ENCODE data around the gene NMT2. TPM values are rescaled to one million over a fixed set of nuclear protein-coding genes. Genes with fewer than 3 reads are reported as not detected.

NMT2 gene
- total RNA-seq, 1 experiment from 2014 or later = 51.2 TPM

- DNase-seq (ENCODE audit: low read depth) = no peak
Measured at GRCh38 chr10:15092855-15093408, 75.6 kb downstream of the NMT2 start.

- DNase-seq (ENCODE audit: low read depth) = no peak
Measured at GRCh38 chr10:15091418-15091817, 77.1 kb downstream of the NMT2 start.

- peak; percentile 75 for DNase-seq (ENCODE audit: low read depth)
Measured at GRCh38 chr10:15088428-15089261, 79.8 kb downstream of the NMT2 start, which contains the start of gene ACBD7. Gene ACBD7 (minus strand): TSS chr10:15088776. CDS start chr10:15088728, 48 bp downstream.

GRCh38 chr10:15084502-15084922 is 84.0 kb downstream of the NMT2 start:
- peak; percentile 94 for DNase-seq (ENCODE audit: low read depth)

GRCh38 chr10:15083674-15084501 is 84.6 kb downstream of the NMT2 start:
- no peak for DNase-seq (ENCODE audit: low read depth)

- no peak for DNase-seq (ENCODE audit: low read depth)
Measured at GRCh38 chr10:15075421-15075820, 93.1 kb downstream of the NMT2 start.

- no peak for DNase-seq (ENCODE audit: low read depth)
Measured at GRCh38 chr10:15072358-15072757, 96.1 kb downstream of the NMT2 start.

- no peak for DNase-seq (ENCODE audit: low read depth)
Measured at GRCh38 chr10:15069230-15069629, 99.3 kb downstream of the NMT2 start.

GRCh38 chr10:15068802-15069201 is 99.7 kb downstream of the NMT2 start:
- DNase-seq (ENCODE audit: low read depth) = no peak

GRCh38 chr10:15067154-15067553 is 101.3 kb downstream of the NMT2 start:
- DNase-seq (ENCODE audit: low read depth) = no peak

GRCh38 chr10:15060638-15061037 is 107.9 kb downstream of the NMT2 start:
- DNase-seq (ENCODE audit: low read depth) = no peak

- DNase-seq (ENCODE audit: low read depth) = no peak
Measured at GRCh38 chr10:15059914-15060313, 108.6 kb downstream of the NMT2 start.

- no peak for DNase-seq (ENCODE audit: low read depth)
Measured at GRCh38 chr10:15058689-15059088, 109.8 kb downstream of the NMT2 start.

Other genes starting within 250 kb of the NMT2 start
- 6.3 and 9.7 TPM in 2 replicates for gene DCLRE1C, start 214.6 kb downstream of the NMT2 start, total RNA-seq (2014; rRNA removed; shearing (Covaris generic))
- gene MEIG1, start 209.3 kb downstream of the NMT2 start, total RNA-seq (2014; rRNA removed; shearing (Covaris generic)) = not detected in 2 replicates
- 0.52 TPM in 1 of 2 replicates, not detected in the other for gene OLAH, start 124.8 kb downstream of the NMT2 start, total RNA-seq (2014; rRNA removed; shearing (Covaris generic))
- 0.64 and 5.8 TPM in 2 replicates for gene ACBD7, start 79.9 kb downstream of the NMT2 start, total RNA-seq (2014; rRNA removed; shearing (Covaris generic))
- gene RPP38, start 71.3 kb downstream of the NMT2 start, total RNA-seq (2014; rRNA removed; shearing (Covaris generic)) = 8.7 and 8.9 TPM in 2 replicates
- 9.3 and 10.2 TPM in 2 replicates for gene FAM171A1, start 202.6 kb upstream of the NMT2 start, total RNA-seq (2014; rRNA removed; shearing (Covaris generic))